HEK293T (cell line): ENCODE results near the gene SLC2A13.
"Not testable (repeated sequence)": the region's sequence is repeated elsewhere in the genome, so short reads cannot be mapped to it uniquely, and the experiment has no call there.

Experiments used
- CTCF ChIA-PET: fragments of 350-600 bp; formaldehyde crosslinking; extraction: SDS; loops from one replicate; lab custom pipeline; 2021; ENCODE audit warnings: antibody characterized with exemption, inconsistent platforms; lab: Yijun Ruan, JAX
- POLR2A ChIA-PET: fragments of 350-600 bp; formaldehyde crosslinking; extraction: SDS; loops from one replicate; lab custom pipeline; 2020; ENCODE audit warnings: antibody characterized with exemption, inconsistent platforms; lab: Yijun Ruan, JAX
- DNase-seq: peaks from one replicate; pipeline ENCODE4 v3.0.0; 2012; ENCODE audit warnings: mixed read lengths; ENCODE audit errors: extremely low spot score
- ARNT ChIP-seq: fragments of 450-650 bp; IDR thresholded peaks from 2 replicates; pipeline ENCODE4 v1.6.1; 2017; ENCODE audit warnings: mild to moderate bottlenecking
- BHLHE40 ChIP-seq: fragments of 450-650 bp; IDR thresholded peaks from 2 replicates; pipeline ENCODE4 v1.6.1; 2016; ENCODE audit warnings: mild to moderate bottlenecking, moderate library complexity, borderline replicate concordance
- CTBP1 ChIP-seq: fragments of 450-650 bp; IDR thresholded peaks from 2 replicates; pipeline ENCODE4 v1.6.1; 2016; ENCODE audit warnings: borderline replicate concordance
- ELF4 ChIP-seq: fragments of 450-650 bp; IDR thresholded peaks from 2 replicates; pipeline ENCODE4 v1.6.1; 2017; ENCODE audit warnings: antibody characterized with exemption
- FOXA1 ChIP-seq: fragments of 450-650 bp; IDR thresholded peaks from 2 replicates; pipeline ENCODE4 v1.6.1; 2016; ENCODE audit warnings: mild to moderate bottlenecking
- FOXK2 ChIP-seq: fragments of 450-650 bp; IDR thresholded peaks from 2 replicates; pipeline ENCODE4 v1.6.1; 2016; ENCODE audit warnings: mild to moderate bottlenecking
- HDGF ChIP-seq: fragments of 450-650 bp; IDR thresholded peaks from 2 replicates; pipeline ENCODE4 v1.6.1; 2017; ENCODE audit warnings: antibody characterized with exemption, borderline replicate concordance
- L3MBTL2 ChIP-seq: fragments of 450-650 bp; conservative IDR thresholded peaks from 2 replicates; pipeline ENCODE4 v1.6.1; 2016; ENCODE audit warnings: mild to moderate bottlenecking
- LEF1 ChIP-seq: fragments of 450-650 bp; IDR thresholded peaks from 2 replicates; pipeline ENCODE4 v1.6.1; 2017; ENCODE audit warnings: mild to moderate bottlenecking, borderline replicate concordance
- NFRKB ChIP-seq: fragments of 450-650 bp; IDR thresholded peaks from 2 replicates; pipeline ENCODE4 v1.6.1; 2016; ENCODE audit warnings: mild to moderate bottlenecking, moderate library complexity
- SP1 ChIP-seq: fragments of 450-650 bp; IDR thresholded peaks from 2 replicates; pipeline ENCODE4 v1.6.1; 2017
- SUZ12 ChIP-seq: fragments of 450-650 bp; IDR thresholded peaks from 2 replicates; pipeline ENCODE4 v1.6.1; 2016; ENCODE audit warnings: mild to moderate bottlenecking
- TARDBP ChIP-seq: fragments of 450-650 bp; IDR thresholded peaks from 2 replicates; pipeline ENCODE4 v1.6.1; 2016
- ZNF384 ChIP-seq: fragments of 450-650 bp; IDR thresholded peaks from 2 replicates; pipeline ENCODE4 v1.6.1; 2016
- TF ChIP-seq, protein P1 (sequence below): fragments of 450-650 bp; IDR thresholded peaks from 2 replicates; pipeline ENCODE4 v1.6.1; 2016

The SLC2A13 gene

DNA sequence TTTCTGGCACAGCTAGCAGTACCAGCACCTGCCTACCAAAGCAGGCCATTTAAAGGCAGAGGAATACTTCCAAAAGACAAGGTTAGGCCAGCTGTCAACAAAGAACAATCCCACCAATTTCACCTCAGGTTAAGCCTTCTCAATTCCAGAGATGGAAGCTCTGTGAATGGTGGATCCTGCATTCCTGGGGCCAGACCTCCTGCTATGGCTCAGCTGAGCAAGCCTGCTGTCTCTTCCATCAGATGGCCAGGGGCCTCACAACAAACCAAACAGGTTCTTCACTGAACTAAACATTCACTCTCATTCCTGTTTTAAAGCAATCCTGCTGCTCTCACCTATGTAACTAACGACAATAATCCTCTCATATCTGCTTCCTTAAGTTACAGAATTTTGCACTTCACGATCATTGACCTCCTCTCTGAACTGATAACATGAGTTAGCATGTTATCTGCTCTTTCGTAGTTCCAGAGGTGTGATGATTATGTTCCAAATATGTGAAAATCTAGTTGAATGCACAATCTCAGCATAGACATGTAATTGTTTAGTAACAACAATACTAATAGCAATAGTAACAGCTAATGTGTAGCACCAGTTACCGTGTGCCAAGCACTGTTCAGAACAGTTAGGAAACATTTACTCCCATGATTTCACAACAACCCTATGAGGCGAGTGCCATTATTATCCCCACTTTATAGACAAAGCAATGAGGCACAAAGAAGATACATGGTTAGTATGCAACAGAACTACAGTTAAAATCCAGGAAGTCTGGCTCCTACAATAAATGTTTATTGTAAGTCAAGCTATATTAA lies 73.2 kb downstream of the SLC2A13 start:
- POLR2A ChIA-PET = no interaction called here
- no peak for DNase-seq
- TF ChIP-seq ARNT = no peak
- TF ChIP-seq SUZ12 = no peak
- no peak for TF ChIP-seq FOXA1
- TF ChIP-seq, protein P1, sequence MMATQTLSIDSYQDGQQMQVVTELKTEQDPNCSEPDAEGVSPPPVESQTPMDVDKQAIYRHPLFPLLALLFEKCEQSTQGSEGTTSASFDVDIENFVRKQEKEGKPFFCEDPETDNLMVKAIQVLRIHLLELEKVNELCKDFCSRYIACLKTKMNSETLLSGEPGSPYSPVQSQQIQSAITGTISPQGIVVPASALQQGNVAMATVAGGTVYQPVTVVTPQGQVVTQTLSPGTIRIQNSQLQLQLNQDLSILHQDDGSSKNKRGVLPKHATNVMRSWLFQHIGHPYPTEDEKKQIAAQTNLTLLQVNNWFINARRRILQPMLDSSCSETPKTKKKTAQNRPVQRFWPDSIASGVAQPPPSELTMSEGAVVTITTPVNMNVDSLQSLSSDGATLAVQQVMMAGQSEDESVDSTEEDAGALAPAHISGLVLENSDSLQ = no peak
- TF ChIP-seq CTBP1 = no peak
- no peak for TF ChIP-seq HDGF
- TF ChIP-seq NFRKB = no peak
- no peak for TF ChIP-seq FOXK2
- no peak for TF ChIP-seq ZNF384
- TF ChIP-seq LEF1 = no peak
- no peak for TF ChIP-seq BHLHE40
- TF ChIP-seq TARDBP = no peak
- no peak for TF ChIP-seq L3MBTL2
- CTCF ChIA-PET = no interaction called here

DNA sequence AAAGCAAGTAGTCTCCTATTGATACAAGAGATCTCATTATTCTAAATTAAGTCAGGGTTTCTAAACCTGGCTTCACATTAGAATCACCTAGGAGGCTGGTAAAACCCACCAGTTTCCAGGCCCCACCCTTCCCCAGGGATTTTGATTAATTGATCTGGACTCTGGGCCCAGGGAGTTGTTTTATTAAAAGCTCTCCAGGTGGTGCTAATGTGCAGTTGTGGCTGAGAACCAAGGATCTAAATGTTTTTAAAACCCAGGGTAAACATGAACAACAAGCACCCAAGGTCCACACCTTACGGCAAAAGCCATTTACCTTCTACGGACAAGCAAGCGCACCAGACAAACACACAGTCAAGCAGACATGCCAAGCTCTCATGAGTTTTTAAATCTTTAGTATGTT lies 73.9 kb downstream of the SLC2A13 start:
- CTCF ChIA-PET = no interaction called here
- TF ChIP-seq SUZ12 (no peak), CTBP1 (no peak), FOXK2 (no peak), L3MBTL2 (no peak), BHLHE40 (no peak), SP1 (no peak), LEF1 (no peak), TARDBP (no peak), ZNF384 (no peak), ARNT (no peak), FOXA1 (no peak)
- TF ChIP-seq, protein P1 = no peak
- POLR2A ChIA-PET = no interaction called here
- DNase-seq = no peak

DNA sequence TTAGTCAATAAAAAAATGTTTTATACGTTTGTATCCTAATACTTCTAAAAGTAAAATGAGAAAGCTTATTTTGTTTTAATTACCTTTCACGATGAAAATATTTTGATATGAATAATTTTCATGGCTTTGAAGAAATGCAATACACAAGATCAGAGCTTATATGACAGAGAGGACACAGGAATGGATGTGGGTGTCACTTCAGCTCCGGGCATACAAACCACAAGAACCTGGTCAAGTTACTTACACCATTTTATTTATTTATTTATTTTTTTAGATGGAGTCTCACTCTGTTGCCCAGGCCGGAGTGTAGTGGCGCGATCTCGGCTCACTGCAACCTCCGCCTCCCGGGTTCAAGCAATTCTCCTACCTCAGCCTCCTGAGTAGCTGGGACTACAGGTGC lies 74.9 kb downstream of the SLC2A13 start:
- CTCF ChIA-PET, DNase-seq, POLR2A ChIA-PET: not testable (repeated sequence)

DNA sequence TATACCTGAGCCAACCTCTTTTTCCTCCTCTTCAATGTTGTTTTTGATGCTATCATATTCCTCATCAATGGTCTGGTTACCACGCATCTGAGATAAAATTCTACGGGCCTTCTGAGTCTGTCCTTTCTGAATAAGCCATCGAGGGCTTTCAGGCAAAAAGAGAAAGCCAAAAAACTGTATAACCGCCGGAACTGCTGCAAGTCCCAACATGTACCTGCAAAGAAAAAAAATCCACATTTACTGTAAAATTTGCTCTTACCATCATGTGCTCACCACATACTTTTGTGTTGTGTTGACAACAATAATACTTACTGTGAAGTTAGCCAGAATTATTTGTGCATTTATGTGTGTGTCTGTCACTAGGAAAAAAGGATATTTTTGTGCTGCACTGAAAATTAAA lies 77.6 kb downstream of the SLC2A13 start:
- DNase-seq = no peak
- ChIA-PET CTCF (no interaction called here), POLR2A (no interaction called here)
- TF ChIP-seq LEF1 = no peak
- no peak for TF ChIP-seq ELF4
- TF ChIP-seq FOXK2 = no peak
- TF ChIP-seq, protein P1 = no peak
- TF ChIP-seq ZNF384 = no peak
- TF ChIP-seq CTBP1 = no peak
- TF ChIP-seq SUZ12 = no peak

DNA sequence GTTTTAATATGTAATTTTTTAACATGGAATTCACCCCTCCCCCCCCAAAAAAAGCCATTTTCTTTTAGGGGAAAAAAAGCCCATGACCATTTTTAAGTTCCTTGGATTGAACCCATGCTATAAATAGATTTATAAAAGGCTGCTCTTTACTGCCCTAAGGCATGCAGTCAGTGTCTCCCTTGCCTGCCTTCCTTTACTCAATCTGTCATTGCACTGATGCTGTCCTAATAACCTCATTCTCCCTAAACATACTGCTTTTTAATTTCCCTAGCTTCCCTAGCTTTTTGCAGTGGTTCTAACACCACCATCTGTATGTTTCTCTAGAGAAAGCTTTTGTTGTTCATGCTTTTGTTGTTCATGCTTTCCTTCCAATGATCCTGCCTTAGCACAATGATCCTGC lies 83.0 kb downstream of the SLC2A13 start:
- ChIA-PET POLR2A (no interaction called here), CTCF (no interaction called here)
- no peak for DNase-seq
- TF ChIP-seq HDGF = no peak
- TF ChIP-seq SP1 = no peak
- TF ChIP-seq, protein P1 = no peak
- no peak for TF ChIP-seq FOXK2

DNA sequence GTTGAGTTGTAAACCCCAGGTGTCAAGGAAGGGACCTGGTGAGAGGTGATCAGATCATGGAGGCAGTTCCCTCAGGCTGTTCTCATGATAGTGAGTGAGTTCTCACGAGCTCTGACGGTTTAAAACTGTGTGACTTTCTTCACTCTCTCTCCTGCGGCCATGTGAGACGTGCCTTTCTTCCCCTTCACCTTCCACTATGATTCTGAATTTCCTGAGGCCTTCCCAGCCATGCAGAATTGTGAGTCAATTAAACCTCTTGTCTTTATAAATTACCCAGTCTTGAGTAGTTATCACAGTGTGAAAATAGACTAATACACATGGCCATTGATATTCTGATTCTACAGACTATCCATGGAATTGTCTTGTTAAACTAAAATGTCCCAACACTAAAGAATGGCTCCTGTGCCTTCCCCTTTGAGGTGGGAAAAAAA lies 85.6 kb downstream of the SLC2A13 start:
- CTCF ChIA-PET = no interaction called here
- POLR2A ChIA-PET = no interaction called here
- DNase-seq = no peak
- TF ChIP-seq ARNT (no peak), NFRKB (no peak)

DNA sequence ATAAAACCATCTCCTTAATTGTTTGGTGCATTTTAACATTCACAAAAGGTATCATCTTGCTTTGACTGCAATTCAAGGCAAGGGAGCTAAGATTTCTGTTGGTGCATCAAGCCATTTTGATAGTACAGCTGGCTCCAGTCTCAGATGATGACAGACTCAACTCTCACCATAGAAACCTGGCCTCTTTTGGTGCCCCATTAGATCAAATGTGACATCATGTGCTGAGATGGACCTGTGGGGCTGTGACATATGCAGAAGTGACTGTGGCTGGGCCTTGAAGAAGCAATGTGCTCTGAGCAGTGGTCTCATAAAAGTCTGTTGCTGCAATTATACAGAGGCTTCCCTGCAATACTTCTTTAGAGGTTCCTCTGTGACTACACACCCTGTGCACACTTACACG lies 88.4 kb downstream of the SLC2A13 start:
- ChIA-PET POLR2A (interaction anchor here (0.6 kb wide), 1 partner anchor 161 kb away, joined by 3 read pairs; no protein-coding TSS in a partner anchor), CTCF (no interaction called here)
- DNase-seq = no peak
- TF ChIP-seq CTBP1 = no peak
- no peak for TF ChIP-seq ARNT
- TF ChIP-seq FOXK2 = no peak
- TF ChIP-seq NFRKB = no peak
